SU-DHL-6 (cell line): ENCODE data around the gene QPCTL.

ENCODE experiments used
- H2AFZ ChIP-seq: fragments of 200-600 bp; sonication (generic); 2 replicates; pipeline ENCODE4 v1.6.1; 2014; ENCODE audit warnings: low read depth, mild to moderate bottlenecking, moderate library complexity, mixed read lengths, antibody characterized with exemption, low read length; ENCODE audit not compliant: severe bottlenecking
- H3F3A ChIP-seq: fragments of 200-600 bp; shearing (Covaris generic); 2 replicates; pipeline ENCODE4 v1.6.0; 2016; ENCODE audit warnings: antibody characterized with exemption, mild to moderate bottlenecking; ENCODE audit not compliant: insufficient read depth
- H3K27ac ChIP-seq: fragments of 200-600 bp; sonication (generic); 2 replicates; pipeline ENCODE4 v1.5.1; 2016; ENCODE audit warnings: low read depth, mild to moderate bottlenecking, low read length, moderate library complexity, mixed read lengths
- H3K27me3 ChIP-seq: fragments of 200-600 bp; sonication (generic), shearing (Covaris generic); 2 replicates; pipeline ENCODE4 v1.6.0; 2014; ENCODE audit warnings: mild to moderate bottlenecking, low read length
- H3K36me3 ChIP-seq: fragments of 200-600 bp; sonication (generic); 2 replicates; pipeline ENCODE4 v1.6.1; 2014; ENCODE audit warnings: mild to moderate bottlenecking, low read length, mixed read lengths
- H3K4me2 ChIP-seq: fragments of 300-600, 200-600 bp; shearing (Covaris generic), sonication (generic); 2 replicates; pipeline ENCODE4 v1.6.0; 2014; ENCODE audit warnings: low read length, low read depth, mild to moderate bottlenecking; ENCODE audit not compliant: poor library complexity, severe bottlenecking
- H3K4me3 ChIP-seq: fragments of 200-600 bp; sonication (generic); 2 replicates; pipeline ENCODE4 v1.5.1; 2014; ENCODE audit warnings: antibody characterized with exemption, low read length, mild to moderate bottlenecking, mixed read lengths; ENCODE audit not compliant: insufficient read depth, poor library complexity, severe bottlenecking
- H3K79me2 ChIP-seq: fragments of 200-600 bp; sonication (generic); 2 replicates; pipeline ENCODE4 v1.6.1; 2014; ENCODE audit warnings: mild to moderate bottlenecking, low read length, moderate library complexity; ENCODE audit not compliant: insufficient read depth
- H3K9ac ChIP-seq: fragments of 200-600 bp; sonication (generic); 2 replicates; pipeline ENCODE4 v1.7.0; 2014; ENCODE audit warnings: mild to moderate bottlenecking, low read length
- H3K9me2 ChIP-seq: fragments of 200-600 bp; sonication (generic); replicated peaks from 2 replicates; pipeline ENCODE4 v1.6.1; 2014; ENCODE audit warnings: low read length; ENCODE audit not compliant: insufficient read depth
- H3K9me3 ChIP-seq: fragments of 200-600 bp; sonication (generic); 2 replicates; pipeline ENCODE4 v1.6.1; 2014; ENCODE audit warnings: low read length, mixed read lengths; ENCODE audit not compliant: insufficient read depth
- H4K20me1 ChIP-seq: fragments of 200-600 bp; sonication (generic); 2 replicates; pipeline ENCODE4 v1.6.1; 2014; ENCODE audit warnings: low read depth, mild to moderate bottlenecking, antibody characterized with exemption, low read length, moderate library complexity, mixed read lengths
- EZH2phosphoT487 ChIP-seq: fragments of 200-600 bp; sonication (generic), shearing (Covaris generic); conservative IDR thresholded peaks from 2 replicates; pipeline ENCODE4 v1.6.1; 2018; ENCODE audit warnings: mild to moderate bottlenecking, antibody characterized with exemption, low read length, moderate library complexity, mixed read lengths
- TF ChIP-seq, protein P1 (sequence below): fragments of 200-600 bp; sonication (generic); IDR thresholded peaks from one replicate; pipeline ENCODE4 v1.5.1; 2017; ENCODE audit warnings: antibody characterized with exemption, mild to moderate bottlenecking, low read length, moderate library complexity; ENCODE audit not compliant: insufficient read depth, poor library complexity, severe bottlenecking

Gene QPCTL

DNA sequence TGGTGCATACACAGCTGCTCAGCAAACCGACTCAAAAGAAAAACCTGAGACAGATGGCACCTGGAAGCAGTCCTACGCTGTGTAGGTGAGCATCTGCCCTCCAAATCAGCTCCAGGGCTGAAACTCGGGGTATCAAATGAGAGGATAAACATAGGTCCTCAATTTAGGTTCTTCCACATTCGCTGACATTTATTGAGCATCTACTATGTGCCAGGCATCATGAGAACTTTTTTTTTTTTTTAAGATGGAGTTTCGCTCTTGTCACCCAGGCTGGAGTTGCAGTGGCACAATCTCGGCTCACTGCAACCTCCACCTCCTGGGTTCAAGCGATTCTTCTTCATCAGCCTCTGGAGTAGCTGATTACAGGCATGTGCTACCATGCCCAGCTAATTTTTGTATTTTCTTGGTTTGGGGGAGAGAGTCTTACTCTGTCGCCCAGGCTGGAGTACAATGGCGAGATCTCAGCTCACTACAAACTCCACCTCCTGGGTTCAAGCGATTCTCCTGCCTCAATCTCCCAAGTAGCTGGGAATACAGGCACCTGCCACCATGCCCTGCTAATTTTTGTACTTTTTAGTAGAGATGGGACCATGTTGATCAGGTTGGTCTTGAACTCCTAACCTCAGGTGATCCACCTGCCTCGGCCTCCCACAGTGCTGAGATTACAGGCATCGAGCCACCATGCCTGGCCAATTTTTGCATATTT is 13.4 kb downstream of the QPCTL start:
- H3K27ac ChIP-seq: peak overlapping the region; percentile 91
- no peaks in the 10 kb centered on the region for H4K20me1 ChIP-seq
- TF ChIP-seq, protein P1, sequence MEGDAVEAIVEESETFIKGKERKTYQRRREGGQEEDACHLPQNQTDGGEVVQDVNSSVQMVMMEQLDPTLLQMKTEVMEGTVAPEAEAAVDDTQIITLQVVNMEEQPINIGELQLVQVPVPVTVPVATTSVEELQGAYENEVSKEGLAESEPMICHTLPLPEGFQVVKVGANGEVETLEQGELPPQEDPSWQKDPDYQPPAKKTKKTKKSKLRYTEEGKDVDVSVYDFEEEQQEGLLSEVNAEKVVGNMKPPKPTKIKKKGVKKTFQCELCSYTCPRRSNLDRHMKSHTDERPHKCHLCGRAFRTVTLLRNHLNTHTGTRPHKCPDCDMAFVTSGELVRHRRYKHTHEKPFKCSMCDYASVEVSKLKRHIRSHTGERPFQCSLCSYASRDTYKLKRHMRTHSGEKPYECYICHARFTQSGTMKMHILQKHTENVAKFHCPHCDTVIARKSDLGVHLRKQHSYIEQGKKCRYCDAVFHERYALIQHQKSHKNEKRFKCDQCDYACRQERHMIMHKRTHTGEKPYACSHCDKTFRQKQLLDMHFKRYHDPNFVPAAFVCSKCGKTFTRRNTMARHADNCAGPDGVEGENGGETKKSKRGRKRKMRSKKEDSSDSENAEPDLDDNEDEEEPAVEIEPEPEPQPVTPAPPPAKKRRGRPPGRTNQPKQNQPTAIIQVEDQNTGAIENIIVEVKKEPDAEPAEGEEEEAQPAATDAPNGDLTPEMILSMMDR: no peak
- TF ChIP-seq EZH2phosphoT487: no peak
- H3K9me2 ChIP-seq: no peaks in the 10 kb centered on the region
- H3K36me3 ChIP-seq: peaks cover 2% of the 10 kb centered on the region; the same call in 1 of the 2 replicates
- H3K79me2 ChIP-seq: no peaks in the 10 kb centered on the region
- no peak overlapping the region for H3K4me2 ChIP-seq
- no peak overlapping the region for H3K4me3 ChIP-seq
- no peaks in the 10 kb centered on the region for H3K27me3 ChIP-seq
- H2AFZ ChIP-seq: no peak overlapping the region
- H3K9me3 ChIP-seq: no peaks in the 10 kb centered on the region
- H3K9ac ChIP-seq: no peak overlapping the region
- peaks cover 50% of the 10 kb centered on the region for H3F3A ChIP-seq

DNA sequence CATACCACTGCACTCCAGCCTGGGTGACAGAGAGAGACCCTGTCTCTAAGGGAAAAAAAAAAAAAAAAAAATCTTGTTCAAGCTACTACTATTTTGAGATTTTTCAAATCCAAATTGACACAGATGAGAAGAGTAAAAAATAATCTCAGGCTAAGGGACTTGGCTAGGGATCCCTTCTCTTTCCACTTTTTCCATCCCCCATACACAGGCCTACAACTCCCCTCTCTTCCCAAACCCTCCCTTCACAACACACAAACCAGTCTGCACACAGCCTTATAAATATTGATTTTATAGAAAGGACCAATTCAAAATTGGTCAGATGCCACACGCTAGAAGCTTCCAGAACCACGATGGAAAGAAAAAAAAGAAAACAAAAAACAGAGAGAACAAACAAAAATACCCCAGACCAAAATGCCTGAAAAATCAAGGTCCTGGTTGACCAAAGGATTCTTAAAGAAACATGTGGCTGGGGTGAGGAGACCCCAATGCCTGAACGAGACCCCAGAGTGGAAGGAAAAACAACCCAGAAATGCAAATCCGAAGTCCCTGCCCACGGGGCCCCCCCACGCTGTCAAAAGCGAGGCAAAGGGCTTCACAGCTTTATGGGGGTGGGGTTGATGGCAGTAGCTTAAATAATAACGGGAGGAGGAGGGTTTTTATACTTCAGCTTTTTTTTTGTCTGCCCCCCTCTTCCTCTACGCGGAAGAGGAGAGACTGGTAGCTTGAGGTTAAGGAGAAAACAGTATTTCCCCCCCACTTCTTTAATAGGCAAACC is 18.1 kb downstream of the QPCTL start:
- H3K36me3 ChIP-seq: no peaks in the 10 kb centered on the region
- TF ChIP-seq EZH2phosphoT487: no peak
- TF ChIP-seq, protein P1: no peak
- no peak overlapping the region for H3K4me2 ChIP-seq
- no peaks in the 10 kb centered on the region for H3K9me3 ChIP-seq
- peaks cover 41% of the 10 kb centered on the region for H3F3A ChIP-seq
- H3K9ac ChIP-seq: no peak overlapping the region
- H2AFZ ChIP-seq: no peak overlapping the region
- no peaks in the 10 kb centered on the region for H3K27me3 ChIP-seq
- H3K9me2 ChIP-seq: no peaks in the 10 kb centered on the region
- H4K20me1 ChIP-seq: no peaks in the 10 kb centered on the region
- H3K27ac ChIP-seq: no peak overlapping the region
- H3K79me2 ChIP-seq: peaks cover 35% of the 10 kb centered on the region
- H3K4me3 ChIP-seq: no peak overlapping the region

DNA sequence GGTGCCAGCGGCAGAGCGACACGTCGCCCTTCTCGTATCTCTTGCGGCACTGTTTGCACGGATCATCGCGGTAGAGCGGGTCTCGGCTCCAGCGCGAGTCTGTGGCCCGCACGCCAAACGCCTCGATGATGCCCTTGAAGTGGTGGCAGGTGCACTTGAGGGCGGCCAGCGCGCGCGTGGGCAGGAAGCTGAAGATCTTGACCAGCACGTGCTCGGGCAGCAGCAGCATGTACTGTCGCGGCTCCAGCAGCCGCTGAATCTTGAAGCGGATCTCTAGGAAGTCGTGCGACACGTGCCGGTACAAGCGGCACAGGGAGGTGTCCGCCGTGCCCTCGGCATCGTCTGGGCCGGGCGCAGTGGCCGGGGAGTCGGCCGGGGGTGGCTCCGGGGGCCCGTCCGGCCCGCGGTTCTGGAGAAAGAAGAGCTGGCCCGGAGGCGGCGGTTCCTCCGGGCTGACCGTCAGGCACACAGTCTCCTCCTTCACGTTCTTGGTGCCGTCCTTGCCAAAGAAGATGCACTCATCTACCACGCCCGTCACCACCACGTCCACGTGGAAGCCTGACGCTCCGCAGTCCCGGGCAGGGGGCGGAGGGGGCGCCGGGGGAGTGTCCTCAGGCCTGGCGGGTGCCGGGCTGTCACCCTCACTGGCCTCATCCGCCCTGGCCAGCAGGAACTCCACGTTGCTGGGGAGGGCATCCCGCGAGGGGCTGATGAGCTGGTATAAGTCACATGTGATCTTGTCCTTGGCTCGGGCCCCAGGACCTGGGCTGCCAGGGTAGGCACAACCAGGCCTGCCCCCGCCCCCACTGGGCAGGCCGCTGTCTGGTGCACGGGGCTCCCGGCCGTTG is 19.6 kb downstream of the QPCTL start:
- no peaks in the 10 kb centered on the region for H3K36me3 ChIP-seq
- TF ChIP-seq, protein P1: no peak
- no peak for TF ChIP-seq EZH2phosphoT487
- peaks cover 49% of the 10 kb centered on the region for H3K79me2 ChIP-seq
- no peaks in the 10 kb centered on the region for H3K9me3 ChIP-seq
- H4K20me1 ChIP-seq: no peaks in the 10 kb centered on the region
- H3K9ac ChIP-seq: no peak overlapping the region
- H3K4me2 ChIP-seq: no peak overlapping the region
- no peak overlapping the region for H3K27ac ChIP-seq
- no peak overlapping the region for H2AFZ ChIP-seq
- H3K9me2 ChIP-seq: no peaks in the 10 kb centered on the region
- peaks cover 29% of the 10 kb centered on the region for H3F3A ChIP-seq
- H3K27me3 ChIP-seq: no peaks in the 10 kb centered on the region
- no peak overlapping the region for H3K4me3 ChIP-seq
